Suprapubic skin (tissue), 4 donors: Measurements from ENCODE around the gene CDC7. TPM values are rescaled to one million over a fixed set of nuclear protein-coding genes. Genes with fewer than 3 reads are reported as not detected.

ENCODE experiments used
- DNase-seq, 2 donors: peaks; one replicate each; pipeline ENCODE4 v3.0.0-alpha.2; 2019; ENCODE audit warnings: low spot score in 2 of 2
- H3K27ac ChIP-seq: fragments of 200-600 bp; sonication (generic); one replicate; pipeline ENCODE4 v1.5.1; 2019
- H3K27me3 ChIP-seq: fragments of 200-600 bp; sonication (generic); one replicate; pipeline ENCODE4 v1.5.1; 2019
- H3K36me3 ChIP-seq: fragments of 200-600 bp; sonication (generic); one replicate; pipeline ENCODE4 v1.5.1; 2019
- H3K4me1 ChIP-seq: fragments of 200-600 bp; sonication (generic); one replicate; pipeline ENCODE4 v1.5.1; 2019
- H3K4me3 ChIP-seq: fragments of 200-600 bp; sonication (generic); one replicate; pipeline ENCODE4 v1.5.1; 2019; ENCODE audit warnings: mild to moderate bottlenecking
- H3K9me3 ChIP-seq: fragments of 200-600 bp; sonication (generic); one replicate; pipeline ENCODE4 v1.5.1; 2019
- CTCF ChIP-seq, 2 donors: fragments of 200-600 bp in 1 of 2; fragments of 450-650 bp in 1 of 2; sonication (generic) in 1 of 2; IDR thresholded peaks; one replicate each; pipeline ENCODE4 v1.5.1; 2016 to 2019; ENCODE audit warnings: antibody characterized with exemption in 2 of 2, mild to moderate bottlenecking in 1 of 2, moderate library complexity in 1 of 2
- EP300 ChIP-seq: sonication (generic); formaldehyde crosslinking; IDR thresholded peaks from one replicate; pipeline ENCODE4 v1.6.1; 2017; ENCODE audit warnings: antibody characterized with exemption
- POLR2A ChIP-seq, 2 donors: fragments of 450-650 bp; IDR thresholded peaks; one replicate each; pipeline ENCODE4 v1.6.1; 2017; ENCODE audit warnings: antibody characterized with exemption in 2 of 2, mild to moderate bottlenecking in 2 of 2, moderate library complexity in 2 of 2
- POLR2AphosphoS5 ChIP-seq, 3 donors: sonication (generic); formaldehyde crosslinking; IDR thresholded peaks; one replicate each; pipeline ENCODE4 v1.6.1; 2017; ENCODE audit warnings: antibody characterized with exemption in 3 of 3
- WGBS: methylation state at CpG from one replicate; pipeline ENCODE4 v1.1.5; 2018; 5-methylcytosine and 5-hydroxymethylcytosine counted together
- total RNA-seq, 4 donors: library from RNA; depleted of rRNA; stranded (reverse); fragments of >200 nt; gene quantifications; one replicate each; pipeline ENCODE4 v1.1.0, GENCODE V29; 2016

CDC7 gene
- total RNA-seq, 4 donors from 2014 or later: 0.47 to 5.4 (median 2.3) TPM

- Histone ChIP-seq H3K9me3 (no peaks in the 10 kb centered on the region), H3K27ac (no peak overlapping the region), H3K36me3 (no peaks in the 10 kb centered on the region), H3K4me1 (peaks cover 17% of the 10 kb centered on the region), H3K27me3 (no peaks in the 10 kb centered on the region), H3K4me3 (no peak overlapping the region)
- WGBS: 100% methylated on average over 1 of the region's 1 CpG
- no peak for DNase-seq
- TF ChIP-seq CTCF (IDR thresholded peaks at IDR 0.05) (no peak), POLR2A (IDR thresholded peaks at IDR 0.05) (no peak), POLR2AphosphoS5 (IDR thresholded peaks at IDR 0.05) (no peak), EP300 (no peak)
Observed at GRCh38 chr1:91503975-91504530, 3.4 kb downstream of the CDC7 start.

GRCh38 chr1:91505086-91505485 is 4.4 kb downstream of the CDC7 start:
- no peak for TF ChIP-seq POLR2AphosphoS5 (IDR thresholded peaks at IDR 0.05)
- no peak for TF ChIP-seq POLR2A (IDR thresholded peaks at IDR 0.05)
- TF ChIP-seq CTCF (IDR thresholded peaks at IDR 0.05): no peak
- no peak for TF ChIP-seq EP300
- H3K9me3 ChIP-seq: no peaks in the 10 kb centered on the region

GRCh38 chr1:91506071-91506470 is 5.4 kb downstream of the CDC7 start:
- no peak overlapping the region for H3K27ac ChIP-seq
- H3K36me3 ChIP-seq: no peaks in the 10 kb centered on the region
- peaks cover 9% of the 10 kb centered on the region for H3K4me1 ChIP-seq
- no peaks in the 10 kb centered on the region for H3K27me3 ChIP-seq
- TF ChIP-seq CTCF (IDR thresholded peaks at IDR 0.05) (no peak), POLR2A (IDR thresholded peaks at IDR 0.05) (no peak), POLR2AphosphoS5 (IDR thresholded peaks at IDR 0.05) (no peak), EP300 (no peak)
- H3K4me3 ChIP-seq: no peak overlapping the region
- 85% methylated on average over 4 of the region's 4 CpGs for WGBS
- no peak for DNase-seq
- no peaks in the 10 kb centered on the region for H3K9me3 ChIP-seq

More at GRCh38 chr1:91505086-91505485, 4.4 kb downstream of the CDC7 start:
- no peak overlapping the region for H3K4me3 ChIP-seq
- WGBS: 89% methylated on average over 3 of the region's 3 CpGs
- DNase-seq: no peak
- no peaks in the 10 kb centered on the region for H3K27me3 ChIP-seq
- peaks cover 13% of the 10 kb centered on the region for H3K4me1 ChIP-seq
- no peaks in the 10 kb centered on the region for H3K36me3 ChIP-seq
- no peak overlapping the region for H3K27ac ChIP-seq

GRCh38 chr1:91507328-91507727 is 6.7 kb downstream of the CDC7 start:
- 91% methylated on average over 2 of the region's 2 CpGs for WGBS
- no peak overlapping the region for H3K4me3 ChIP-seq
- DNase-seq: no peak
- H3K36me3 ChIP-seq: no peaks in the 10 kb centered on the region
- H3K27ac ChIP-seq: no peak overlapping the region
- no peaks in the 10 kb centered on the region for H3K9me3 ChIP-seq
- H3K27me3 ChIP-seq: no peaks in the 10 kb centered on the region
- TF ChIP-seq CTCF (IDR thresholded peaks at IDR 0.05) (no peak), POLR2AphosphoS5 (IDR thresholded peaks at IDR 0.05) (no peak), POLR2A (IDR thresholded peaks at IDR 0.05) (no peak), EP300 (no peak)
- H3K4me1 ChIP-seq: no peaks in the 10 kb centered on the region

- H3K36me3 ChIP-seq: no peaks in the 10 kb centered on the region
- WGBS: 92% methylated on average over 1 of the region's 1 CpG
Observed at GRCh38 chr1:91510754-91511153, 10.1 kb downstream of the CDC7 start.

More at GRCh38 chr1:91510754-91511153, 10.1 kb downstream of the CDC7 start:
- Histone ChIP-seq H3K4me1 (no peaks in the 10 kb centered on the region), H3K4me3 (no peak overlapping the region), H3K27me3 (no peaks in the 10 kb centered on the region), H3K9me3 (no peaks in the 10 kb centered on the region), H3K27ac (no peak overlapping the region)
- TF ChIP-seq POLR2A (IDR thresholded peaks at IDR 0.05) (no peak), EP300 (no peak), CTCF (IDR thresholded peaks at IDR 0.05) (no peak), POLR2AphosphoS5 (IDR thresholded peaks at IDR 0.05) (no peak)
- no peak for DNase-seq
